ENCODE measurements around the gene BRF1.
A peak's percentile ranks its signal among the peaks of the same experiment; 100 is the strongest.

BRF1 gene

GRCh38 chr14:105257464-105257863, 43.3 kb downstream of the BRF1 start:
- no peak for DNase-seq

- no peak for DNase-seq
Measured at GRCh38 chr14:105256292-105256960, 44.4 kb downstream of the BRF1 start.

- DNase-seq, result no peak
Measured at GRCh38 chr14:105255021-105255507, 45.7 kb downstream of the BRF1 start.

GRCh38 chr14:105253329-105253682, 47.5 kb downstream of the BRF1 start:
- no peak for DNase-seq

GRCh38 chr14:105252552-105253328, 48.1 kb downstream of the BRF1 start:
- DNase-seq, result no peak

- DNase-seq, result no peak
Measured at GRCh38 chr14:105251920-105252319, 48.9 kb downstream of the BRF1 start.

GRCh38 chr14:105250986-105251385, 49.8 kb downstream of the BRF1 start:
- no peak for DNase-seq

GRCh38 chr14:105250008-105250366, 50.8 kb downstream of the BRF1 start:
- no peak for DNase-seq

- no peak for DNase-seq
Measured at GRCh38 chr14:105249182-105250007, 51.4 kb downstream of the BRF1 start.

GRCh38 chr14:105248368-105249181, 52.2 kb downstream of the BRF1 start, which contains the start of gene BTBD6:
Gene BTBD6 (plus strand): TSS chr14:105248533. CDS start chr14:105248712, 179 bp downstream.
- DNase-seq, result peak; percentile 81

- no peak for DNase-seq
Measured at GRCh38 chr14:105247715-105248367, 53.0 kb downstream of the BRF1 start.

- DNase-seq, result no peak
Measured at GRCh38 chr14:105247026-105247425, 53.8 kb downstream of the BRF1 start.

- DNase-seq, result no peak
Measured at GRCh38 chr14:105244334-105244733, 56.5 kb downstream of the BRF1 start.

GRCh38 chr14:105241641-105242040, 59.2 kb downstream of the BRF1 start:
- no peak for DNase-seq

- no peak for DNase-seq
Measured at GRCh38 chr14:105240811-105241576, 59.8 kb downstream of the BRF1 start.

- no peak for DNase-seq
Measured at GRCh38 chr14:105229099-105229655, 71.6 kb downstream of the BRF1 start.

GRCh38 chr14:105228562-105228961, 72.2 kb downstream of the BRF1 start:
- no peak for DNase-seq

- no peak for DNase-seq
Measured at GRCh38 chr14:105227346-105227745, 73.5 kb downstream of the BRF1 start.

- no peak for DNase-seq
Measured at GRCh38 chr14:105226198-105226597, 74.6 kb downstream of the BRF1 start.

- DNase-seq, result no peak
Measured at GRCh38 chr14:105224845-105225570, 75.8 kb downstream of the BRF1 start.
